Endothelial cell of umbilical vein (primary cell): ENCODE data around the gene TGM6. TPM values are rescaled to one million over a fixed set of nuclear protein-coding genes. Genes with fewer than 3 reads are reported as not detected.

Experiments used
- BruUV-seq: library from RNA; stranded (reverse); fragments of 400-500 nt; replicated peaks from 2 replicates; lab custom pipeline; 2021; lab: Mats Ljungman, UMichigan
- CTCF ChIA-PET: fragments of 300-600, 350-600 bp; sonication (Branson Sonifier 250); formaldehyde crosslinking; loops from one replicate; lab custom pipeline; 2021; ENCODE audit warnings: antibody characterized with exemption, inconsistent platforms; lab: Charles Lee
- POLR2A ChIA-PET: fragments of 300-600, 350-600 bp; sonication (Branson Sonifier 250); formaldehyde crosslinking; loops from one replicate; lab custom pipeline; 2021; ENCODE audit warnings: antibody characterized with exemption, inconsistent platforms; lab: Charles Lee
- DNase-seq: peaks from one replicate; pipeline ENCODE4 v3.0.0-alpha.2; 2011; ENCODE audit warnings: low read depth, low spot score
- FAIRE-seq: peaks from 2 replicates; lab custom pipeline; 2011; peaks lifted over from hg19 to GRCh38; lab: Jason Lieb, UNC
- H2AFZ ChIP-seq: 2 replicates; pipeline ENCODE4 v1.6.0; 2012; ENCODE audit warnings: low read depth, low read length, control low read depth, inconsistent platforms
- H3K27ac ChIP-seq: 2 replicates; pipeline ENCODE4 v1.5.1; 2011; ENCODE audit warnings: low read depth, mild to moderate bottlenecking, control low read depth, low read length, moderate library complexity; ENCODE audit not compliant: insufficient read depth
- H3K27me3 ChIP-seq, 2 experiments: 2 replicates each; pipeline versions ENCODE4 v1.6.0 to v1.6.1; 2011; ENCODE audit warnings: low read length in 2 of 2, mixed read lengths in 1 of 2; ENCODE audit not compliant: control insufficient read depth in 2 of 2, insufficient read depth in 2 of 2
- H3K36me3 ChIP-seq, 2 experiments: 2 replicates in 1 of 2; 3 replicates in 1 of 2; pipeline ENCODE4 v1.5.1; 2011; ENCODE audit warnings: low read length in 2 of 2, mild to moderate bottlenecking in 1 of 2, moderate library complexity in 1 of 2; ENCODE audit not compliant: control insufficient read depth in 2 of 2, insufficient read depth in 2 of 2; ENCODE audit errors: extremely low read depth in 1 of 2
- H3K4me1 ChIP-seq: 3 replicates; pipeline ENCODE4 v1.5.1; 2011; ENCODE audit warnings: mild to moderate bottlenecking, low read length; ENCODE audit not compliant: control insufficient read depth, insufficient read depth; ENCODE audit errors: extremely low read depth
- H3K4me2 ChIP-seq: 2 replicates; pipeline ENCODE4 v1.6.1; 2011; ENCODE audit warnings: low read length, control low read depth, mixed read lengths; ENCODE audit not compliant: insufficient read depth
- H3K4me3 ChIP-seq, 3 experiments: fragments of 200-600 bp in 1 of 3; sonication (generic), shearing (Covaris generic) in 1 of 3; replicated peaks in 1 of 3; 2 replicates each; pipeline ENCODE4 v1.5.1; 2011 to 2016; ENCODE audit warnings: control low read depth in 3 of 3, low read length in 3 of 3, mild to moderate bottlenecking in 2 of 3, inconsistent platforms in 1 of 3, low read depth in 1 of 3, moderate library complexity in 1 of 3; ENCODE audit not compliant: insufficient read depth in 1 of 3
- H3K79me2 ChIP-seq: 2 replicates; pipeline ENCODE4 v1.6.0; 2012; ENCODE audit warnings: low read length, inconsistent platforms; ENCODE audit not compliant: control insufficient read depth, insufficient read depth
- H3K9ac ChIP-seq: replicated peaks from 2 replicates; pipeline ENCODE3; 2011; ENCODE audit warnings: low read length, control low read depth; ENCODE audit not compliant: insufficient read depth; ENCODE audit errors: extremely low read depth
- H3K9me1 ChIP-seq: replicated peaks from 3 replicates; pipeline ENCODE4 v1.6.0; 2011; ENCODE audit warnings: mild to moderate bottlenecking, low read length; ENCODE audit not compliant: control insufficient read depth, insufficient read depth; ENCODE audit errors: extremely low read depth
- H3K9me3 ChIP-seq: replicated peaks from 2 replicates; pipeline ENCODE4 v1.5.1; 2012; ENCODE audit warnings: low read length, inconsistent platforms; ENCODE audit not compliant: control insufficient read depth, insufficient read depth
- H4K20me1 ChIP-seq: replicated peaks from 2 replicates; pipeline ENCODE3; 2011; ENCODE audit warnings: mild to moderate bottlenecking, low read length; ENCODE audit not compliant: control insufficient read depth, insufficient read depth; ENCODE audit errors: extremely low read depth
- CTCF ChIP-seq, 2 donors: IDR thresholded peaks; 1 replicate in 1 of 2; 2 replicates in 1 of 2; pipeline ENCODE4 v1.5.1; 2011; ENCODE audit warnings: low read length in 2 of 2, mild to moderate bottlenecking in 2 of 2, moderate library complexity in 2 of 2, control low read depth in 1 of 2, inconsistent platforms in 1 of 2, low read depth in 1 of 2; ENCODE audit not compliant: insufficient read depth in 1 of 2; ENCODE audit errors: extremely low read depth in 1 of 2
- FOS ChIP-seq: IDR thresholded peaks from 2 replicates; pipeline ENCODE4 v1.6.1; 2011; ENCODE audit warnings: mild to moderate bottlenecking, low read length, moderate library complexity, borderline replicate concordance; ENCODE audit not compliant: insufficient read depth
- MAX ChIP-seq: IDR thresholded peaks from 2 replicates; pipeline ENCODE4 v1.6.1; 2011; ENCODE audit not compliant: insufficient read depth, insufficient read length
- MYC ChIP-seq: IDR thresholded peaks from one replicate; pipeline ENCODE4 v1.6.1; 2011; ENCODE audit warnings: mild to moderate bottlenecking, low read depth, low read length
- POLR2A ChIP-seq: IDR thresholded peaks from 2 replicates; pipeline ENCODE4 v1.6.1; 2012; ENCODE audit warnings: low read depth, mild to moderate bottlenecking, control low read depth, low read length
- POLR2AphosphoS5 ChIP-seq: IDR thresholded peaks from 2 replicates; pipeline ENCODE4 v1.6.1; 2012; ENCODE audit warnings: low read depth, mild to moderate bottlenecking, control low read depth, low read length, moderate library complexity; ENCODE audit not compliant: insufficient read depth
- dilution Hi-C: fragments of 300-500 bp; cut with MboI; formaldehyde crosslinking; loops from one replicate; pipeline ENCODE4 v1.15.0; 2019; ENCODE audit warnings: low sequenced_read_pairs; ENCODE audit not compliant: extremely low pct_ligation_motif_present
- intact Hi-C: fragments of 100-400 bp; cut with micrococcal nuclease; formaldehyde crosslinking; loops from one replicate; pipeline ENCODE4 v1.10.0; 2022
- polyA plus RNA-seq, 4 experiments: library from polyadenylated mRNA; depleted of rRNA in 3 of 4; stranded (reverse) in 3 of 4; unstranded in 1 of 4; fragments of >200 nt; gene quantifications; 2 replicates each; pipeline versions ENCODE4 v1.2.1 to v1.2.3, GENCODE V29; 2011 to 2012; ENCODE audit warnings: missing spikeins in 1 of 4
- total RNA-seq: library from RNA; stranded (reverse); gene quantifications from 2 replicates; pipeline ENCODE4 v1.2.3, GENCODE V29; 2021

Gene TGM6
- total and polyA plus RNA-seq, 2 donors (not counting 3 experiments of a cell fraction or from before 2014, with no cell fraction given): not detected

GRCh38 chr20:2451939-2452732 is 71.4 kb downstream of the TGM6 start:
- Histone ChIP-seq H3K36me3 (no peaks in the 10 kb centered on the region), H3K27me3 (no peaks in the 10 kb centered on the region), H4K20me1 (no peaks in the 10 kb centered on the region), H3K4me1 (no peaks in the 10 kb centered on the region), H3K4me3 (no peak overlapping the region), H3K9me1 (no peaks in the 10 kb centered on the region), H3K27ac (no peak overlapping the region), H2AFZ (no peak overlapping the region), H3K9me3 (no peaks in the 10 kb centered on the region), H3K9ac (no peak overlapping the region), H3K4me2 (no peak overlapping the region), H3K79me2 (no peaks in the 10 kb centered on the region)
- TF ChIP-seq CTCF (IDR thresholded peaks at IDR 0.05; ENCODE audit: extremely low read depth in 1 of 2, insufficient read depth in 1 of 2, low read depth in 1 of 2, low read length in 2 of 2): peak; percentile 84 to 90
- TF ChIP-seq MAX: no peak
- intact Hi-C loops: loop anchor here (1.0 to 10.0 kb wide), 3 partner anchors 245 to 485 kb away; partner anchors contain the start of gene STK35
- FAIRE-seq (peak; percentile 85), DNase-seq (peak; percentile 62)
- dilution Hi-C loops: no loop called here
- BruUV-seq: no TSS peak
- ChIA-PET POLR2A (interaction anchor here (0.9 kb wide), 1 partner anchor 11 kb away, joined by 3 read pairs; no protein-coding TSS in a partner anchor), CTCF (interaction anchor here (0.8 to 4.8 kb wide), 15 partner anchors 9 to 256 kb away, joined by 3 to 55 read pairs (median 4); no protein-coding TSS in a partner anchor)

GRCh38 chr20:2453792-2454191 is 73.1 kb downstream of the TGM6 start:
- FAIRE-seq: no peak
- BruUV-seq: no TSS peak
- Histone ChIP-seq H3K27me3 (no peaks in the 10 kb centered on the region), H3K4me2 (no peak overlapping the region), H3K27ac (no peak overlapping the region), H3K9me1 (no peaks in the 10 kb centered on the region), H3K9me3 (no peaks in the 10 kb centered on the region), H4K20me1 (no peaks in the 10 kb centered on the region), H3K36me3 (peaks cover 0 to 2% of the 10 kb centered on the region in 2 experiments), H3K79me2 (no peaks in the 10 kb centered on the region), H3K9ac (no peak overlapping the region), H3K4me3 (no peak overlapping the region), H3K4me1 (no peaks in the 10 kb centered on the region), H2AFZ (no peak overlapping the region)
- dilution Hi-C loops: no loop called here
- TF ChIP-seq POLR2AphosphoS5: no peak
- no peak for TF ChIP-seq CTCF (IDR thresholded peaks at IDR 0.05; ENCODE audit: extremely low read depth in 1 of 2, insufficient read depth in 1 of 2, low read depth in 1 of 2, low read length in 2 of 2)
- no peak for TF ChIP-seq POLR2A
- no peak for TF ChIP-seq MYC
- no peak for TF ChIP-seq FOS
- POLR2A ChIA-PET: no interaction called here
- no peak for DNase-seq
- CTCF ChIA-PET: interaction anchor here (1.4 to 4.8 kb wide), 2 partner anchors 17 to 247 kb away, joined by 5 to 55 read pairs; partner anchors contain the start of gene SNRPB
- intact Hi-C loops: loop anchor here (2.0 to 10.0 kb wide), 3 partner anchors 349 to 486 kb away; partner anchors contain the start of gene STK35
